Coronary artery (tissue), 2 donors: Measurements from ENCODE around the gene ZNF101.
A peak's percentile ranks its signal among the peaks of the same experiment; 100 is the strongest.

Experiments
- DNase-seq: peaks from one replicate; pipeline ENCODE4 v3.0.0-alpha.2; 2017; ENCODE audit warnings: low spot score
- H3K27ac ChIP-seq, 2 donors: fragments of 200-600 bp; sonication (generic); one replicate each; pipeline ENCODE4 v1.5.1; 2016 to 2019
- H3K4me3 ChIP-seq: fragments of 200-600 bp; sonication (generic); 2 replicates; pipeline ENCODE4 v1.5.1; 2016; ENCODE audit warnings: mild to moderate bottlenecking, moderate library complexity
- TF ChIP-seq, protein P1 (sequence below): fragments of 200-600 bp; sonication (generic); IDR thresholded peaks from one replicate; pipeline ENCODE4 v1.5.1; 2019; ENCODE audit warnings: antibody characterized with exemption

Gene ZNF101

DNA sequence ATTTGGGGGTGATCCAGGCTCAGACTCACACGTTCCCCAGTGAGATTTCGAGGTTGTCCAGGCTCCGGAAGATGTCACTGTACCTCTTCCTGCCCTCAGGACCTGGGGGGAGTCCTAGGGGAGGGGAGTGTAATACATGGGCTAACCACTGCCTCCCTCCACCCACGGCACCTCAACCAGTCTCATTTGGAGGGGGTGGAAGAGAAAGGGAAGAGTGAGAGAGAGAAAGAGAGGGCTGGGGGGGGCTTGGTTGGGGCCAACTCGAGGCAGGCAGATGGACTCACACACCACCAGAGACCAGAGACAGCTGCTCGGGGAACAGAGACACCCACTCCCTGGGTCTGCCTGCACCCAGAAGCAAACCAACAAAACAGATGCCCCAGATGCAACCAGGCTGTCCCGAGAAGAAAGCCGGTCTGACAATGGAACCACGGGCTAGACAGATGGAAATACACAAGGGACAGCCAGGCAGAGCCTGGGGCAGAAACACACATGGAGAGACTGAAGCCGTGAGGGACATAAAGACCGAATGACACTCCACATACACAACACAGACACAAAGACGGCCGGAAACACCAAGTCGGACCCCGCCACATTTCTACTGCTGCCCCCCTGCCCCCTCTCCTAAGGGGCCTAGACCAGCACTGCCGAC is 26.0 kb upstream of the ZNF101 start:
- TF ChIP-seq, protein P1, sequence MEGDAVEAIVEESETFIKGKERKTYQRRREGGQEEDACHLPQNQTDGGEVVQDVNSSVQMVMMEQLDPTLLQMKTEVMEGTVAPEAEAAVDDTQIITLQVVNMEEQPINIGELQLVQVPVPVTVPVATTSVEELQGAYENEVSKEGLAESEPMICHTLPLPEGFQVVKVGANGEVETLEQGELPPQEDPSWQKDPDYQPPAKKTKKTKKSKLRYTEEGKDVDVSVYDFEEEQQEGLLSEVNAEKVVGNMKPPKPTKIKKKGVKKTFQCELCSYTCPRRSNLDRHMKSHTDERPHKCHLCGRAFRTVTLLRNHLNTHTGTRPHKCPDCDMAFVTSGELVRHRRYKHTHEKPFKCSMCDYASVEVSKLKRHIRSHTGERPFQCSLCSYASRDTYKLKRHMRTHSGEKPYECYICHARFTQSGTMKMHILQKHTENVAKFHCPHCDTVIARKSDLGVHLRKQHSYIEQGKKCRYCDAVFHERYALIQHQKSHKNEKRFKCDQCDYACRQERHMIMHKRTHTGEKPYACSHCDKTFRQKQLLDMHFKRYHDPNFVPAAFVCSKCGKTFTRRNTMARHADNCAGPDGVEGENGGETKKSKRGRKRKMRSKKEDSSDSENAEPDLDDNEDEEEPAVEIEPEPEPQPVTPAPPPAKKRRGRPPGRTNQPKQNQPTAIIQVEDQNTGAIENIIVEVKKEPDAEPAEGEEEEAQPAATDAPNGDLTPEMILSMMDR: no peak
- H3K27ac ChIP-seq: peak overlapping the region; percentile 10 to 77
- H3K4me3 ChIP-seq: peak overlapping the region; percentile 86
- DNase-seq: no peak

DNA sequence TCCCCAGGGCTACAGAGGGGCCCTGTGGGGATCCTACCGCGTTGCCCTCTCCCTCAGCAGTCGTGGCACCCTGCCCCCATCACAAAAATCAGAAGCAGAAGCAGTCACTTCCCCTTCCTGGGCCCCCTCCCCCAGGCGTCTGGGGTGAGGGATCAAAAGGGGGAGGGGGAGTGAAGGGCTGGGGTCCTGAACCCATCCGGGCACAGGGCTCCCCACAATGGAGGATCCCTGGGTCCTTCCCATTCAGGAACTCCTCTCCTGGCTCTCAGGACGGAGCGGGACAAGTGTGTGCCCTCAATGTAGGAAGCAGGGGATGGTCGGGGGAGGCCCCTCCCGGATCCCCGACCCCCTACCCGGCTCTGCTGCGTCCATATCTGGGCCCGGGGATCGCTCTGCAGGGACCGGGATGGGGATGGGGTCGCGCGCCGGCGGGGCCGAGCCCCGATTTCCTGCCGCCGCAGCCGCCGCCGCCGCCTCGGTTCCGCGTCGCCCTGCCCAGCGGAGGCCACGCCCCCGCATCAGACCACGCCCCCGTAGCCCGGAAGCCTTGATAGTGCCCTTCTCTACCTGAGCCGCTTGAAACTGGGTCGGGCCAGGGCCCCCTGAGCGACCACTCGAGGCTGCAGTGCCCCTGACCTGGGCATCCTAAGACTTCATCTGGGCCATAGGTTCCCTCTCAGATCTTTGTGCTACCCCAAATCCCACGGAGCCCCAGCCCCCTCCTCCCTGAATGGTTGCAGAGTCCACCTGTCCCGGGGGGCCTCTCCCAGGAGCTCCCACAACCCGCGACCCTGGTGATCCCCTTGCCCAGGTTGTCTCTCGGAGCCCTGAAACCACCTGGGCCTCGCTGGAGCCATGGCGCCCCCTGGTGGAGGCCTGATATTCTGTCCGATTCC is 25.2 kb upstream of the ZNF101 start, which contains the start of gene GMIP:
Gene GMIP, minus strand, starts transcription at position 500 of the 896 bp plus-strand sequence. Its CDS starts 128 bp downstream, at position 372.
- DNase-seq: peak; percentile 83
- TF ChIP-seq, protein P1: peak; percentile 89
- peak within 1 kb of the TSS; percentile 86 for H3K4me3 ChIP-seq
- peak within 1 kb of the TSS; percentile 10 to 77 for H3K27ac ChIP-seq

DNA sequence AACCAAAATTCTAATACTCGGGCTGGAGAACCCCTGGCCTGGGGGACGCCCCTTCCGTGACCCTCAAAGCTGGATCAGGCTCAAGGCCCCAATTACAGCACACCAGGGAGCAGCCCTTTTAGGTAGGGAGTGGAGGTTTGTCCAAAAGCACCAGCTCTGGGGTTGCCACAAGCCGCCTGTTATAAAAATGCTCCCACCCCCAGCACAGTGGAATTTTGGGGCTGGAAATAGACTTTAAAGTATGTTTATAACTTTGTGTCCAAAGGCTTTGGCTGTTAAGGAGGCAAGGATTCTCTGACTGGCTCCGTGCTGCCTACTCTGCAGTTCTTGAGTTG is 24.6 kb upstream of the ZNF101 start:
- no peak for DNase-seq
- TF ChIP-seq, protein P1: peak; percentile 21
- peak overlapping the region; percentile 86 for H3K4me3 ChIP-seq
- H3K27ac ChIP-seq: peak overlapping the region in 1 of 2 donors; percentile 10

DNA sequence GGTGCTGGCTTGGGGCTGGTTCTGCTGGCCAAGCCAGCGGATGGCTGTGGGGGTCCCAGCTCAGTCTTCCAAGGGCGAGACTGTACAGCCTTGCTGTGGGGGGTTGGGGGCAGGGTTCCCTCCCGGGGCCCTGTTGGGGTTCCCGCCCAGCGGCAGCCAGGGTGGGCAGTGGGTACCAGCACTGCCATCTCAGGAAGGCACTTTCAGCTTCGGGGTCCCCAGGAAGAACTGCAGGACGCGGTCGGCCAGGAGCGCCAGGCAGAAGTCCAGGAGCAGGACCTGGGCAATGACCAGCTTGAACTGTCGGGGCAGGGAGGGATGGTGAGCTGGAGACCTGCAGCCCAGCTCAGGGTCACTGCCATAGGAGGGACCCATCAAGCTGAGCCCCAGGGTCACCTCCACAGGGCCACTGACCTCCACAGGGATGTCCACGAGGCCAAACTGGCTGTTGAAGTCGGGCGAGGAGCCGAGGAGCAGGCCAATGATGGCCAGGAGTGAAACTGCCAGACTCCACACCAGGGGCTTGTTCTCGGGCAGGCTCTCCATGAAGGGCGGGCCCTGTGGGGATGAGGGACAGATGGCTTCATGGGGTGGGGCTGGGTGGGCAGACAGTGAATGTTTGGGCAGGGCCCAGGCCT is 23.3 kb upstream of the ZNF101 start:
- H3K27ac ChIP-seq: no peak overlapping the region
- TF ChIP-seq, protein P1: no peak
- no peak for DNase-seq
- H3K4me3 ChIP-seq: no peak overlapping the region

DNA sequence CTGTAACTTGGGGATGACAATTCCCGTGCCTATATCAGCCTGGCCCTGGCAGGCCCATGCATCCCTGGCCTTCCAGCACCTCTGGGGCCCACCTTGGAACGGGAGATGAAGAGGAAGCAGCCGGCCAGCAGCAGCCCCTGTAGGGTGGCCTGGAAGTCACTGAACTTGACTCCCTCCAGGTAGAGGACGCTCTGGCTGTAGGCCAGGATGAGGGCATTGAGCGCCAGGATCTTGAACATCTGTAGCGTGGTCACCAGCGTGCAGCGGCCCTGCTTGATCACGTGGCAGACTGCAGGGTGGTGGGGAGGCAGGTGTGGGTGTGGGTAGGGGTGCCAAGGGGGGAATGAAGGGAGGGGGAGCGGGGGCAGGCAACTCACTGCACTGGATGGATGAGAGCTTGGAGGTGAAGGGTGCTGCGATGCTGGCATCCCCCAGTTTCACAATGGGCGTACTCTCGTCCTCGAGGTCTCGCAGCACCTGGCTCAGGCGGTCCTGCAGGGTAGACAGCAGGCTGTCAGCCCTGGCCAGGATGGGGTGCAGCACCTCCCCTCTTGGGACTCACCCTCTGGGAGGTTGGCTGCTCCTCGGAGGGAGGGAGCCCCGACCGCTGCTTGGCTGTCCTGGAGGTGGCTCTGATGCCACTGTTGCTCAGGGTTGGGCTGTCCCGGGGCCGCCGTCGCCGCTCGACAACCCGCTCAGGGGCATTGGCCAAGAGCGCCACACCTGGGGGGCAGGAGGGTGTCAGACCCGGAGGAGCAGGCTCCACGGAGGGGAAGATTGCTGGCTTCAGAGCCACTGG is 21.4 kb upstream of the ZNF101 start:
- Histone ChIP-seq H3K27ac (no peak overlapping the region), H3K4me3 (no peak overlapping the region)
- TF ChIP-seq, protein P1: no peak
- no peak for DNase-seq

DNA sequence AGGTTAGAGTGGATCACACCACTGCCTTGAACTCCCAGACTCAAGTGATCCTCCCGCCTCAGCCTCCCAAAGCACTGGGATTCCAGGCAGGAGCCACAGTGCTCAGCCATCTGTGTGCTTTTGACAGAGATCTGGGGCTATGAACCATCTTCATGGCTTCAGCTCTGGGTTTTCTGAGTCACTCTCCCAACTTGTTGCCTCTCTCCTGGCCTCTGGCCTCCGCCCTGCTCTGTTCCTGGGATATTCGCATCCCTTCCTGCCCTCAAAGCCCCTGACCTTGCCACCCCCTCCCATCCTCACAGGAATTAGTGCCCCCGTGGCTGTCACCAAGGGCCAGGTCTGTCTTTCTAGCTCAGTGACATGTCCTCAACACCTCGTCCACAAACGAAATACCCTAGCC is 19.5 kb upstream of the ZNF101 start:
- DNase-seq: no peak
- H3K4me3 ChIP-seq: no peak overlapping the region
- TF ChIP-seq, protein P1: no peak
- no peak overlapping the region for H3K27ac ChIP-seq
